ENCODE measurements around the gene RPGR.

GRCh38 chrX:38240541-38240940 lies 86.8 kb downstream of the RPGR start:
- TF ChIP-seq TAF1 (IDR thresholded peaks at IDR 0.05; ENCODE audit: low read depth) = no peak
- no peak for TF ChIP-seq POLR2AphosphoS5 (IDR thresholded peaks at IDR 0.05)
- no peak for TF ChIP-seq CTCF (IDR thresholded peaks at IDR 0.05; ENCODE audit: poor library complexity, severe bottlenecking)
- no peak for TF ChIP-seq SMC3 (conservative IDR thresholded peaks at IDR 0.05; ENCODE audit: poor library complexity)
- no peak for TF ChIP-seq REST (IDR thresholded peaks at IDR 0.05; ENCODE audit: borderline replicate concordance)
- no peak for TF ChIP-seq EP300 (conservative IDR thresholded peaks at IDR 0.05; ENCODE audit: poor library complexity, severe bottlenecking)

Data from neural cell (in vitro differentiated cells).